Measurements from ENCODE around the gene KLHDC8A. TPM values are rescaled to one million over a fixed set of nuclear protein-coding genes. Genes with fewer than 3 reads are reported as not detected.

KLHDC8A gene
- total and polyA plus RNA-seq, 2 of the 4 experiments (the other 2 are of a cell fraction): not detected

DNA sequence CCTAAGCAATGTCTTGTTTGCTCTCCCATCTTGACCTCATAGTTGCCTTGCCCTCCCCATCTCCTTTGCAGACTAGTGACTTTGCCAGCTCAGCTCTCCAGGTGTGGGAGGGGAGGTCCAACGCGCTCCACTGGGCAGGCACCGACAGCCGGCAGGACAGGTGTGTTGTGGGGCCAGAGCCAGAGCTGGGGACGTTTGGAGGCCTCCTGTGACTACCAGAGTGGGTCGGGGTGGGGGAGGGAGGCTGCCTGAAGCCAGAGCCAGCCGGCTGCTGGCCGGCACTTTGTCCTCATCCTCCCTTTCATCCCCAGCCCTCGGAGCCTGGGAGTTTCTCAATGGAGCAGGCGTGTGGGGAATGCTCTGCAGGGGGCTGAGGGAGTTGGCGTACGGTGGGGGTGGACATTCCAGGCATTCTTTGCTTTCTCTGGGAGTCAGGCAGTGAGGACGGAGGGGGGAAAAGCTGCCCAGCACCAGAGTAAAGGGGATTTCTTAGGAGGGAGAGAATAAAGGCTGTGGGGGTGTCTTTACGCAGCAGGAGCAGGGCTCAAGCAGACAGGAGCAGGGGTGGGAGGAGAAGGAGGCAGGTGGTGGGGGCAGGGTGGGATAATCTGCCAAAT is 55.4 kb downstream of the KLHDC8A start:
- H2BK20ac ChIP-seq (ENCODE audit: low read depth, low read length): peak overlapping the region; percentile 99
- H2AFZ ChIP-seq (replicated peaks; ENCODE audit: low read length, poor library complexity): peak overlapping the region; percentile 83
- H3K9me3 ChIP-seq (ENCODE audit: control insufficient read depth, insufficient read depth, low read length): no peaks in the 10 kb centered on the region
- H4K20me1 ChIP-seq (ENCODE audit: insufficient read depth, low read length): no peaks in the 10 kb centered on the region
- peak overlapping the region; percentile 99 for H3K27ac ChIP-seq (ENCODE audit: insufficient read depth, low read length)
- H3K4me1 ChIP-seq (ENCODE audit: control insufficient read depth, insufficient read depth, low read length): peaks cover 32% of the 10 kb centered on the region
- intact Hi-C loops (cut with micrococcal nuclease) (loop anchor here (2.0 kb wide), 1 partner anchor 19 kb away; the partner anchor contains the start of gene NUAK2), dilution Hi-C loops (cut with HindIII; ENCODE audit: low sequenced_read_pairs, unreplicated experiment) (no loop called here), in situ Hi-C loops (cut with MboI; ENCODE audit: low sequenced_read_pairs) (no loop called here)
- no peak overlapping the region for H3K4me3 ChIP-seq (ENCODE audit: insufficient read depth, low read depth, low read length)
- H3K14ac ChIP-seq (replicated peaks; ENCODE audit: low read depth, low read length): peak overlapping the region; percentile 98
- H4K91ac ChIP-seq (ENCODE audit: insufficient read depth, low read depth, low read length): peak overlapping the region; percentile 100
- peak overlapping the region; percentile 99 for H3K23ac ChIP-seq (ENCODE audit: low read depth, low read length)
- peak overlapping the region; percentile 100 for H2AK5ac ChIP-seq (ENCODE audit: low read depth, low read length)
- POLR2A ChIA-PET (ENCODE audit: unreplicated experiment): interaction anchor here (0.5 kb wide), 1 partner anchor 15 kb away, joined by 3 read pairs; no protein-coding TSS in a partner anchor
- H3K4me2 ChIP-seq (ENCODE audit: low read depth, low read length): peak overlapping the region; percentile 19; the same call in 1 of the 2 replicates
- peak overlapping the region; percentile 100 for H2BK15ac ChIP-seq (ENCODE audit: low read depth, low read length)
- no TSS peak for BruUV-seq (replicated peaks)
- H3K4ac ChIP-seq (ENCODE audit: low read depth, low read length): peak overlapping the region; percentile 100
- H3K9me1 ChIP-seq (ENCODE audit: insufficient read depth, low read length): peaks cover 17% of the 10 kb centered on the region
- H3K18ac ChIP-seq (ENCODE audit: low read depth, low read length): peak overlapping the region; percentile 94
- ATAC-seq (ENCODE audit: low read depth) (peak; percentile 68), DNase-seq (peak; percentile 97)
- H4K8ac ChIP-seq (ENCODE audit: low read depth in 2 of 2, low read length in 2 of 2): peak overlapping the region; percentile 98 to 100
- H2AK9ac ChIP-seq (replicated peaks; ENCODE audit: low read depth, low read length, poor library complexity): peak overlapping the region; percentile 97
- peak overlapping the region; percentile 77 for H3K9ac ChIP-seq (ENCODE audit: low read depth, low read length)
- peak overlapping the region; percentile 100 for H2BK120ac ChIP-seq (ENCODE audit: low read depth, low read length)
- no CpG with 5 or more reads among the region's 14 CpGs for WGBS, 2 experiments (ENCODE audit: extremely low coverage in 2 of 2, insufficient read length in 1 of 2)
- H3K56ac ChIP-seq (ENCODE audit: extremely low read depth, insufficient read depth, low read length): peak overlapping the region; percentile 96
- peaks cover 40% of the 10 kb centered on the region for H3K36me3 ChIP-seq (ENCODE audit: control insufficient read depth, insufficient read depth, low read length)
- peaks cover 21 to 75% of the 10 kb centered on the region in 2 experiments for H3K79me1 ChIP-seq (ENCODE audit: low read depth in 1 of 2, low read length in 2 of 2)
- no peaks in the 10 kb centered on the region for H3K27me3 ChIP-seq (ENCODE audit: control insufficient read depth, insufficient read depth, low read length)
- peak overlapping the region; percentile 100 for H2BK5ac ChIP-seq (ENCODE audit: low read depth, low read length, poor library complexity, severe bottlenecking)
- CTCF ChIA-PET: interaction anchor here (2.1 to 2.3 kb wide), 2 partner anchors 24 to 28 kb away, joined by 5 to 9 read pairs; no protein-coding TSS in a partner anchor
- peak overlapping the region; percentile 91 for H4K5ac ChIP-seq (ENCODE audit: low read depth, low read length)
- TF ChIP-seq MXI1 (IDR thresholded peaks at IDR 0.05; ENCODE audit: borderline replicate concordance, low read depth, low read length): no peak
- TF ChIP-seq RAD21 (IDR thresholded peaks at IDR 0.05; ENCODE audit: low read length): peak; percentile 33; the same call in 1 of the 2 replicates
- TF ChIP-seq CTCF (conservative IDR thresholded peaks at IDR 0.05; ENCODE audit: low read depth, low read length): no peak
- TF ChIP-seq NFE2L2 (IDR thresholded peaks at IDR 0.05; ENCODE audit: low read depth, low read length): peak; percentile 15; the same call in 1 of the 2 replicates
- TF ChIP-seq ELK1 (IDR thresholded peaks at IDR 0.05; ENCODE audit: borderline replicate concordance, low read depth, low read length): no peak
- no peak for TF ChIP-seq CHD1 (IDR thresholded peaks at IDR 0.05; ENCODE audit: low read depth, low read length)
- peak; percentile 63; the same call in 1 of the 2 replicates for TF ChIP-seq BHLHE40 (IDR thresholded peaks at IDR 0.05; ENCODE audit: low read depth, low read length)
- TF ChIP-seq FOS (IDR thresholded peaks at IDR 0.05; ENCODE audit: low read depth, low read length): 0 out of 2 replicates have a peak, but pooled peaks have one; percentile 8
- TF ChIP-seq RFX5 (IDR thresholded peaks at IDR 0.05; ENCODE audit: low read depth, low read length): no peak
- TF ChIP-seq RCOR1 (IDR thresholded peaks at IDR 0.05; ENCODE audit: insufficient replicate concordance, low read length): peak; percentile 63
- no peak for TF ChIP-seq MAFK (IDR thresholded peaks at IDR 0.05; ENCODE audit: low read depth, low read length)
- TF ChIP-seq MAZ (IDR thresholded peaks at IDR 0.05; ENCODE audit: borderline replicate concordance, low read depth, low read length): peak; percentile 99
- peak; percentile 86 for TF ChIP-seq CEBPB (IDR thresholded peaks at IDR 0.05; ENCODE audit: low read depth, low read length)
- TF ChIP-seq, protein P1, sequence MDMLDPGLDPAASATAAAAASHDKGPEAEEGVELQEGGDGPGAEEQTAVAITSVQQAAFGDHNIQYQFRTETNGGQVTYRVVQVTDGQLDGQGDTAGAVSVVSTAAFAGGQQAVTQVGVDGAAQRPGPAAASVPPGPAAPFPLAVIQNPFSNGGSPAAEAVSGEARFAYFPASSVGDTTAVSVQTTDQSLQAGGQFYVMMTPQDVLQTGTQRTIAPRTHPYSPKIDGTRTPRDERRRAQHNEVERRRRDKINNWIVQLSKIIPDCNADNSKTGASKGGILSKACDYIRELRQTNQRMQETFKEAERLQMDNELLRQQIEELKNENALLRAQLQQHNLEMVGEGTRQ (IDR thresholded peaks at IDR 0.05; ENCODE audit: low read depth, low read length): no peak

Measured in IMR-90 (cell line).